MM.1S (cell line): Measurements from ENCODE around the gene CCR3.

ENCODE experiments used
- DNase-seq: peaks from one replicate; pipeline ENCODE4 v3.0.0-alpha.2; 2015
- H2AFZ ChIP-seq: fragments of 300-600 bp; sonication (generic); 2 replicates; pipeline ENCODE4 v1.6.0; 2016; ENCODE audit warnings: antibody characterized with exemption, low read length
- H3F3A ChIP-seq: fragments of 300-600 bp; sonication (generic); 2 replicates; pipeline ENCODE4 v1.6.1; 2016; ENCODE audit warnings: mild to moderate bottlenecking, antibody characterized with exemption, low read length, moderate library complexity, mixed read lengths; ENCODE audit not compliant: insufficient read depth
- H3K27ac ChIP-seq: fragments of 300-600 bp; sonication (generic); 2 replicates; pipeline ENCODE4 v1.5.1; 2016; ENCODE audit warnings: mild to moderate bottlenecking, low read length
- H3K27me3 ChIP-seq: fragments of 300-600 bp; sonication (generic); replicated peaks from 2 replicates; pipeline ENCODE4 v1.6.0; 2016; ENCODE audit warnings: low read length; ENCODE audit not compliant: insufficient read depth
- H3K36me3 ChIP-seq: fragments of 300-600 bp; sonication (generic); replicated peaks from 2 replicates; pipeline ENCODE4 v1.6.1; 2016; ENCODE audit warnings: mild to moderate bottlenecking, low read length, mixed read lengths; ENCODE audit not compliant: insufficient read depth
- H3K4me1 ChIP-seq: fragments of 300-600 bp; sonication (generic); 2 replicates; pipeline ENCODE4 v1.6.1; 2016; ENCODE audit warnings: low read length, mixed read lengths
- H3K4me2 ChIP-seq: fragments of 300-600 bp; sonication (generic); 2 replicates; pipeline ENCODE4 v1.6.0; 2016; ENCODE audit warnings: low read depth, low read length
- H3K4me3 ChIP-seq: fragments of 300-600 bp; sonication (generic); 2 replicates; pipeline ENCODE4 v1.5.1; 2016; ENCODE audit warnings: low read length, mixed read lengths
- H3K79me2 ChIP-seq: fragments of 300-600 bp; sonication (generic); 2 replicates; pipeline ENCODE4 v1.6.1; 2016; ENCODE audit warnings: mixed run types, low read length, mixed read lengths
- H3K9ac ChIP-seq: fragments of 300-600 bp; sonication (generic); 2 replicates; pipeline ENCODE4 v1.6.1; 2016; ENCODE audit warnings: low read length, mixed read lengths
- H3K9me2 ChIP-seq: fragments of 300-600 bp; sonication (generic); replicated peaks from 2 replicates; pipeline ENCODE4 v1.6.1; 2016; ENCODE audit warnings: mild to moderate bottlenecking, low read length, mixed read lengths; ENCODE audit not compliant: insufficient read depth
- H3K9me3 ChIP-seq: fragments of 300-600 bp; sonication (generic); replicated peaks from 2 replicates; pipeline ENCODE4 v1.6.1; 2016; ENCODE audit warnings: mild to moderate bottlenecking, low read length, mixed read lengths; ENCODE audit not compliant: insufficient read depth
- H4K20me1 ChIP-seq: fragments of 300-600 bp; sonication (generic); 2 replicates; pipeline ENCODE4 v1.6.1; 2016; ENCODE audit warnings: mild to moderate bottlenecking, low read length, moderate library complexity, mixed read lengths; ENCODE audit not compliant: insufficient read depth
- EZH2 ChIP-seq: fragments of 300-600 bp; sonication (generic); optimal IDR thresholded peaks from 2 replicates; pipeline ENCODE3; 2017; ENCODE audit warnings: low read depth, mild to moderate bottlenecking, antibody characterized with exemption, low read length, mixed read lengths
- EZH2phosphoT487 ChIP-seq: fragments of 300-600 bp; sonication (generic); IDR thresholded peaks from 2 replicates; pipeline ENCODE4 v1.6.1; 2018; ENCODE audit warnings: antibody characterized with exemption, low read length
- TF ChIP-seq, protein P1 (sequence below): fragments of 300-600 bp; sonication (generic); IDR thresholded peaks from 2 replicates; pipeline ENCODE4 v1.5.1; 2016; ENCODE audit warnings: antibody characterized with exemption, low read length, mixed read lengths

CCR3 gene

DNA sequence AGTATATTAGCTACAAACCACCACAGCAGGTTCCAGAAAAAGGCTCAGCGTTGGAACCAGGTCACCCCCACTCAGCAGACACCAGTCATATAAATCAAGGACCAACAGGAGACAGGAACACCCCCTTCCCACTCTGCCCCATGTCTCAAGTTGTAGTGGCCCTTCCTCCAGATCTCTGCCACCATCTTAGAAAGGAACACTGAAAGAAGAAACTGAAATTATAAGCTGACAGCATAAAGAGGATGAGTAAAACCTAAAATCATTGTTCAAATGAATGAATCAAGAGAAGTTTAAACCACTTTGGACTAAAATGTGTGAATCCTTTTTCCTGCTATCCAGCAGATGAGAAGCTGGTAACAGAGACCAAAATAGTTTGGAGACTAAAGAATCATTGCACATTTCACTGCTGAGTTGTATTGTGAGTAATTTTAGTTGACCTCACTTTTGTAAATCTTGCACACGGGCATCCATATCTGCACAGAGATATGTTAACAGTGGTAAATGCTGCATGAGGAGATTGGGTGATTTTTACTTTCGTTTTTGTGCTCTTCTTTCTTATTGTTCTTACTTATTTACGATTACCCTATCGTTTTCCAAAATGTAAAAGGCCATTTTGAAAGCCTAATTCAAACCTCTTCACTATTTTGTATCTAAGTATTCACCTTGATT lies 19.8 kb downstream of the CCR3 start:
- Histone ChIP-seq H3K27ac (no peak overlapping the region), H3K79me2 (no peaks in the 10 kb centered on the region), H3K9me2 (no peaks in the 10 kb centered on the region), H3F3A (no peaks in the 10 kb centered on the region), H3K4me2 (peak overlapping the region; percentile 18; the same call in 1 of the 2 replicates), H3K9me3 (no peaks in the 10 kb centered on the region), H4K20me1 (no peaks in the 10 kb centered on the region), H3K4me1 (peaks cover 10% of the 10 kb centered on the region), H3K27me3 (no peaks in the 10 kb centered on the region), H2AFZ (peak overlapping the region; percentile 25; the same call in 1 of the 2 replicates), H3K4me3 (peak overlapping the region; percentile 10; the same call in 1 of the 2 replicates), H3K9ac (no peak overlapping the region), H3K36me3 (no peaks in the 10 kb centered on the region)
- DNase-seq = peak; percentile 36
- TF ChIP-seq EZH2 = no peak
- TF ChIP-seq, protein P1, sequence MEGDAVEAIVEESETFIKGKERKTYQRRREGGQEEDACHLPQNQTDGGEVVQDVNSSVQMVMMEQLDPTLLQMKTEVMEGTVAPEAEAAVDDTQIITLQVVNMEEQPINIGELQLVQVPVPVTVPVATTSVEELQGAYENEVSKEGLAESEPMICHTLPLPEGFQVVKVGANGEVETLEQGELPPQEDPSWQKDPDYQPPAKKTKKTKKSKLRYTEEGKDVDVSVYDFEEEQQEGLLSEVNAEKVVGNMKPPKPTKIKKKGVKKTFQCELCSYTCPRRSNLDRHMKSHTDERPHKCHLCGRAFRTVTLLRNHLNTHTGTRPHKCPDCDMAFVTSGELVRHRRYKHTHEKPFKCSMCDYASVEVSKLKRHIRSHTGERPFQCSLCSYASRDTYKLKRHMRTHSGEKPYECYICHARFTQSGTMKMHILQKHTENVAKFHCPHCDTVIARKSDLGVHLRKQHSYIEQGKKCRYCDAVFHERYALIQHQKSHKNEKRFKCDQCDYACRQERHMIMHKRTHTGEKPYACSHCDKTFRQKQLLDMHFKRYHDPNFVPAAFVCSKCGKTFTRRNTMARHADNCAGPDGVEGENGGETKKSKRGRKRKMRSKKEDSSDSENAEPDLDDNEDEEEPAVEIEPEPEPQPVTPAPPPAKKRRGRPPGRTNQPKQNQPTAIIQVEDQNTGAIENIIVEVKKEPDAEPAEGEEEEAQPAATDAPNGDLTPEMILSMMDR = no peak
- TF ChIP-seq EZH2phosphoT487 = no peak

DNA sequence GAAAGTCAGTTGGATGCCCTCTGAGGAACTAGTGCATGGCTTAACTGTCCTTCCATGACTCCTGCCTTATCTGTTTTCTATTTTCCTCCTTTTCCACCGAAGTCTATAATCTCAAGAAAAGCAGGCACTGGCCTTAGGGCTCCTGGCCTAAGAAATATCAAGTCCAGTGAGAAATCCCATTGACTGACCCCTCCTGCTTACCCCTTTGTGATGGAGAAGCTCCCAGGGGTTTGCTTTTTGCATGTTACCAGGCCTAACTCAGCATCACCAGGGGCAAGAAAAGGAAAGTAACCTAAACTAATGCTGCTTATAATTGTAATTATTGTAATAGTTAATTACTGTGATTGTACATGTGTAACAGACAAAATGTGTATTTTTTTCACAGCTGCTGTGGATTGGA lies 21.7 kb downstream of the CCR3 start:
- H3K79me2 ChIP-seq = no peaks in the 10 kb centered on the region
- no peak for DNase-seq
- H3K36me3 ChIP-seq = no peaks in the 10 kb centered on the region
- H2AFZ ChIP-seq = no peak overlapping the region
- H3K27me3 ChIP-seq = no peaks in the 10 kb centered on the region
- H3K4me2 ChIP-seq = no peak overlapping the region
- no peak for TF ChIP-seq EZH2phosphoT487
- TF ChIP-seq EZH2 = no peak
- TF ChIP-seq, protein P1 = no peak
- no peaks in the 10 kb centered on the region for H4K20me1 ChIP-seq
- no peaks in the 10 kb centered on the region for H3K9me3 ChIP-seq
- H3F3A ChIP-seq = no peaks in the 10 kb centered on the region
- no peak overlapping the region for H3K27ac ChIP-seq
- no peaks in the 10 kb centered on the region for H3K9me2 ChIP-seq
- 0 out of 2 replicates have a peak, but pooled peaks cover 2% of the 10 kb centered on the region for H3K4me1 ChIP-seq
- no peak overlapping the region for H3K9ac ChIP-seq
- no peak overlapping the region for H3K4me3 ChIP-seq

DNA sequence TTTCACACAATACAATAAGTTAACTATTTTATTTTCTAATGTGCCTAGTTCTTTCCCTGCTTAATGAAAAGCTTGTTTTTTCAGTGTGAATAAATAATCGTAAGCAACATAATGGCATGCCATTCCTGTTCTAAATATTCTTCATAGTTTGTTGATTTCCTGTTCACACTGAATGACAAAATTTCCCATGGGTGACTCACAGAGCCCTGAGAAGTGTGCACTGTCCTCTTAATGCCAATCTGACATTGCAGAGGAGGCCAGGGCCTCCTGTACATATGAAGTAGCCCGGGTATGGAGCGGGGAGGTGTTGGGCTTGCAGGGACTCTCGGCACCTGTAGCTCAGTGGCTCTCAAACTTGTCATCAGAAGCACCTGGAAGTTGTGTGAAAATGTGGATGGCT lies 24.3 kb downstream of the CCR3 start:
- no peak overlapping the region for H3K4me2 ChIP-seq
- DNase-seq = no peak

More for the DNA sequence above, 24.3 kb downstream of the CCR3 start:
- H3K9me3 ChIP-seq = no peaks in the 10 kb centered on the region
- no peak overlapping the region for H3K27ac ChIP-seq
- no peaks in the 10 kb centered on the region for H3F3A ChIP-seq
- H3K4me1 ChIP-seq = no peaks in the 10 kb centered on the region
- H4K20me1 ChIP-seq = no peaks in the 10 kb centered on the region
- H3K79me2 ChIP-seq = no peaks in the 10 kb centered on the region
- H2AFZ ChIP-seq = no peak overlapping the region
- H3K27me3 ChIP-seq = no peaks in the 10 kb centered on the region
- no peak overlapping the region for H3K9ac ChIP-seq
- H3K9me2 ChIP-seq = no peaks in the 10 kb centered on the region
- no peaks in the 10 kb centered on the region for H3K36me3 ChIP-seq
- no peak overlapping the region for H3K4me3 ChIP-seq
- TF ChIP-seq, protein P1 = no peak
- TF ChIP-seq EZH2phosphoT487 (no peak), EZH2 (no peak)
